ENCODE results near the gene CARMIL3.

CARMIL3 gene

DNA sequence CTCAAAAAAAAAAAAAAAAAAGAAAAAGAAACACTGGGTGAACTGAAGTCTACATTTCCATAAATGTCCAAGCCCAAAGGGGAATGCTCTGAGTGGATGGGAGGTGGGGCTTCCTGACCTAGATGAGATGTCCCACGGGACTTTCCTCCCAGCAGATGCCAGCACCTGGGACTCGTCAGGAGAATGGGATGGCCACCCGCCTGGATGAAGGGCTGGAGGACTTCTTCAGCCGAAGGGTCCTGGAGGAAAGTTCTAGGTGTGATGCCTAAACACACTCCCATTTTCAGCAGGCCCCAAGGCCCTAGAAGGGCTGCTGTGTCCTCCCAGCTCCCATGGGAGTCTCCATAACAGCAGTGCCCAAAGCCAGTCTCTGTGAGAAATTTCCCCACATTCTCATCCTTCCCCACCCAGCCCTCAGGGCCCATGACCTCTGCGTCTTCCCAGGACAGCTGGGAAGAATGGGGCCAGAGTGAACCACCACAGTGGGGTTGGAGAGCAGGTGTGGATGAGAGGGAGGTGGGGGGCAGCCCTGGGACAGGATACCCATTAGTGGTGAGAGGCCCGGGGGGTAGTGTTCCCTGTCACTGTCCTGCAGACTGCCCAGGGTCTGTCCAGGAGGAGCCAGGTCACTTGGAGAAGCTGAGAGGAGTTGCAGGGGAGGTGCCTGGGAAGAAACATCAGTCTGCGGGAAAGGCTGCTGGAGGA lies 12.4 kb downstream of the CARMIL3 start:
- DNase-seq (ENCODE audit: low read depth), result no peak

DNA sequence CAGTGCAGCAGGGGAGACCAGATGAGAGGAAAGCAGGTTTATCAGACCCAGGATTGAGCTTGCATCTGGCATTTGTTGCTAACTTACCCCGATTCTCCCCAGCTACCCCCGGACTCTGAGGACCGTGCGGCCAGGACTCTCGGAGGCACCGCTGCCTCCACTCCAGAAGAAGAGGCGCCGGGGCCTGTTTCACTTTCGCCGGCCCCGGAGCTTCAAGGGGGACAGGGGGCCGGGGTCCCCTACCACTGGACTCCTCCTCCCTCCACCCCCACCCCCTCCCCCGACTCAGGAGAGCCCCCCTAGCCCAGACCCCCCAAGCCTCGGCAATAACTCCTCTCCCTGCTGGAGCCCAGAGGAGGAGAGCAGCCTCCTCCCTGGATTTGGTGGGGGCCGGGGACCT lies 13.0 kb downstream of the CARMIL3 start:
- DNase-seq (ENCODE audit: low read depth), result no peak

DNA sequence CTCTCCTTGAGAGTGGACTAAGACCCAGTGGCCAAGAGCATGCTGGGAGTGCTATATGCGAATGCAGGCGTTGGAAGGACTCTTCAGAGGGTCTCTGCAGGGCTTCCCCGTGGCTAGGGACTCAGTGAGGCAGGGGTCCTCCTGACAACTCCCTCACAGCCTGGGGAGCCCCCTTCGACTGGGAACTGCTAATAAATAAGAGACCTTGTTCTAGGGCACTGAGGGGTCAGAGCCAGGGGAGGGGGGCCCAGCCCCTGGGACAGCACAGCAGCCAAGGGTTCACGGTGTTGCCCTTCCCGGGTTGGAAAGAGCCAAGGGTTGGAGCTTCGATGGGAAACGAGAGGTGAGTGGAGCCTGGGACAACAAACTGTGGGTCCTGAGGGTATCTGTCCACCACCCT lies 13.6 kb downstream of the CARMIL3 start:
- DNase-seq (ENCODE audit: low read depth), result no peak

DNA sequence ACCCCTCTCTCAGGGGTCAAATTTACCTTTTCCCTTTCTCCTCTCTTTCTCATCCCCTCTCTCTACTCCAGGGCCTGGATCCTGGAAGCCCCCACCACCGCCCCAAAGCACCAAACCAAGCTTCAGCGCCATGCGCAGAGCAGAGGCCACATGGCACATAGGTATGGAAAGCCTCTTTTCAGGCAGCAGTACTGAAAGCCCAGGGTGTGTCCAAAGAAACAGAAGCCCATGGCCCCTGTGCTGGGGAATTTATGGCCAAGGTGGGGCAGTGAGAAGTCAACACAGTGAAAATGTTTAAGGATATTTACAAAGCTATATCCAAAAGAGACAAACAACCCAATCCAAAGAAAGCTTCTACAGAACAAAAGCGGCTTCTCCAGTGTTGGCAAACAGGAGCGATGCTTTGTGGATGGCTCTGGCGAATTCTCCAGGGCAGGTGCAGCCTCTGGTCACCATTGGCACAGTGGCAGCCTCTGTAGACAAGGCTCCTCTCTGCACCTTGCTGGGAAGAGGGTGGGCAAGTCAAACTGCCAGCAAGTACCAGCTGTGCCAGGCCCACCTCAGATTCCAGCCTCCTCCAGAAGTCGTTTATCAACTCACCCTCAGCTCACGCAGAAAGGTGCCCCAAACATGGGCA lies 14.8 kb downstream of the CARMIL3 start:
- no peak for DNase-seq (ENCODE audit: low read depth)

DNA sequence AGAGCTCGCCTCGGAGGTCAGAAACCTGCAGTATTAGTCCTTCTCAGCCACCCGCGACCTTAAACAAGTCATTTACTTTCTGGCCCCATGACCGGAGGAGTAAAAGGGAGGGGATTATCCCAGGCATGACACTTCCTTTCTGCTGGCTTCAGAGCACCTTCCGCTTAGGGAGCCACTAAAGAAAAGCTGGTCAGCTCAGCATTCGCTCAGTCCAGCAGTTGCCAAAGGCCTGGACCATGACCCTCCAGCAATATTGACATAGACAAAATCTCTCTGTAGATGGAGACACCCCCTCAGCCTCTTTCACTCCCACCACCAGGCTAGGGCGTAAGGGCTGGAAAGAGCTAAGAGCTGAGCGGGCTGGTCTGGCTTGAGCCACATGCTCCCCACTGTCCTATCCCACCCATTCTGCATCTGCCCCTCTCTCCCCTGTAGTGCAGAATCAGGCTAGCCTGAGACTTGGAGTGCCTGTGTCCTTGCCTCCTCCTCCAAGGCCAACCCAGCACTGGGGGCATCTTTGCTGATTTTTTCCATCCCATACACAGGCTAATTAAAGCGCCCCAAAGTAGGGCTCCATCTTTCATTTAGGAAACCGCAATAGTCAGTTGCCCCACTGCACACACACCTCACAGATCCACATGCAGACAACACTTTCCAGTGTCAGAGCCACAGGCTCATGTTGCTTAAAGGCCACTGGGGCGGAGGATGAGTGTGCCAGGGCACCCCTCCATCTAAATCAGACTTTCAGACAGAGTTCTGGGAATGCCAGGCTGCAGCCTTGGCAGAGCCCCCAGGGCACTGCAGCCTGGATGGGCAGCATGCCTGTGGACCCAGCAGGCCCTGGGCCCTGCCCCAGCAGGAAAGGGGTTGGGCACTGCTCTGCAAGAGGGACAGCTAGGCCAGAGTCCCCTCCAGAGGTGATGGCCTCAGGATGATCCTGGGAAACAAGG lies 15.6 kb downstream of the CARMIL3 start:
- DNase-seq (ENCODE audit: low read depth), result no peak

DNA sequence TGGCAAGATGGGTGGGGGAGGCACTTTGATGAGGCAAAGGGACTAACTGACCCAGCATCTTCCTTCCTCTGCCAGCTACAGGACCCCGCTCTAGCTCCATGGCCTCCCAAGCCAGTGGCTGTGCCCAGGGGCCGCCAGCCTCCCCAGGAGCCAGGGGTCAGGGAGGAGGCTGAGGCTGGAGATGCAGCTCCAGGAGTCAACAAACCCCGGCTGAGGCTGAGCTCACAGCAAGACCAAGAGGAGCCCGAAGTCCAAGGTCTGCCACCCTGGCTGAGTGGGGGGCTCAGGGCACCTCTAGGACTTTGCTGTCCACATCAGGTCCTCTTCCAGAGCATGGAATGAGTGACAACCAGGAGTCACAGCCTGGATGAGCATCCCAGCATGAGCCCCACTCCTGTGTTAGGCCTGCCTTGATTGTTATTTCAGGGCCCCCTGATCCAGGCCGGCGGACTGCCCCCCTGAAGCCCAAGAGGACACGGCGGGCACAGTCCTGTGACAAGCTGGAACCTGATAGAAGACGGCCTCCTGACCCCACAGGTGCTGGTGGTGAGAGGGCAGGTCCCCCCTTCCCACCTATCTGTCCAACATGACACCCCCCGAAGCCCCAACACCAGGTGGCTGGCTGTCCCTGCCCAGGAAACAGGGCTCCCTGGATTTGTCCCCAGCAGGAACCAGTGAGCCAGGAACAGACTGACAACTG lies 17.1 kb downstream of the CARMIL3 start:
- DNase-seq (ENCODE audit: low read depth), result no peak

DNA sequence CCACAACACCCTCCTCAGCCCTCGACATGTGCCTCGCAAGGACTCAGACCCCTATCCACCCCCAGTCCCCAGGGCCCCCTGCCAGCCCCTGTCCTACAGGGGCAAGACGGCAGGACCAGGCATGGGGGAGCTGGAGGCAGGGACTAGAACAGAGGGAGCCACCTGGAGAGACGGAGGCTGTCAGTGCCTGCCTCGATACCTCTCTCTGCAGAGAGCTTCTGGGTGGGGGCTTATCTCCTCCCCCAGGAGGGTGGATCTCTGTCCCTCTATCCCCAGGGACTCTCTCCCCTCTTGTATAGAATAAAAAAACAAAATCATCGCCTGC lies 17.6 kb downstream of the CARMIL3 start:
- DNase-seq (ENCODE audit: low read depth), result no peak

DNA sequence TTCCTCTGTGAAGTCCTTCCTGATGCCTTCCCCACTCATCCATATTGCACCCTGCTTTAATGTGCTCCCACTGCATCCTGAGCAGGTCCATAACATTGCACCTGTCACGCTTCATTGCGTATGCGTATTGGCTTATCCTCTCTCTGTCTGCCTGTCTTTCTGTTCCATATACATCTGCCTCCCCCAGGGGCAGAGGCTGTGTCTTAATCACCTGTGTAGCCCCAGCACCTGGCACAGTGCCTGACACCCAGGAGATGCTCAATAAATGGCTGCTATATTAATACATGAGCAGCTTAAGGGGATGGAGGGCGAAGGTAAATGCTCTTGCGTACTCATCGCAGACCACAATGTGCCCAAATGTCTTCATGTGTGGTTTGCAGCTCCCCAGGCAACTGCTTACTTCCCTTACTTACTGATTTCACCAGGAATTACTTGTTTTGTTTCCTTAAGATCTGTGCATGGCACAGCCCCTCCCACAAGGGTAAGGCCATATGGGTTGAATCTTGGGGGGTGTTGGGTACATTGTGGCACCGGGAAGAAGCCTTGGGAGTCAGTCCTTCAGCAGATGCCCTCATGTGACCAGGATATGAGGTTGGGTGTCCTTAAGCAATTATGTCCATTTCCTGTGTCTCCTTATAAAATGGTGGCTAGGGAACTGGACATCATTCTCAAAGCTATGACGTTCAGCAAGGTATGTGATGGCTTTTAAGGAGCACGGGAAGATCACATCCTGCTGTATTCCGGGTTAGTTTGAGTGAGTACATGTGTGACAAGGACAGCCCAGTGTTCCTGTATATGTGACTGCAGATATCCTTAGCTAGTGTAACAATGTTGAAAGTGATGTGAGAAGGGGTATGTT lies 18.7 kb downstream of the CARMIL3 start:
- DNase-seq (ENCODE audit: low read depth), result no peak

DNA sequence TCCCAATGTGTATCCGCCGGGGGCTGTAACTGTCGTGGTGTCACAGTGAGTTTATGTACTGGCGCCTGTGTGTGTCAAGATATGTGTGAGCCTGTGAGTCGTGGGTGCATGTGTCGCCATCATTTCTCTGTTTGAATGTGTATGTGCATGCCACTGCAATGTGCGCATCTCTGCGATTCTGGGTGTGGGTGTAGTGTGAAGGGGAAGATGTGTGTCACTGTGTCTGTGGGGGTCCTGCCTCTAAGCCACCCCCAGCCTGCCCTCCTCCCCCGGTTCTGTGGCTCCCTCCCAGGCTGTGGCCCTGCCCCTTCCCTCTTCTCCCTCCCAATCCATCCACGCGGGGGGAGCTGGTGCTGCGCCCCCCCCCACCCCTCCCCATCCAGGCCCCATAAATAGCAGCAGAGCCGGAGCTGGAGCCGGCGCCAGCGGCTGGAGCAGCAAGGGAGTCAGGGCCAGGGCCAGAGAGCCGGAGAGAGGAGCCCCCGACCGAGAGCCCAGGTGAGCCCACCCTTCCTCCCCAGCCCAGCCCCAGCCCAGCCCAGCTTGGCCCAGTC lies 19.4 kb downstream of the CARMIL3 start, which contains the start of gene CPNE6:
Gene CPNE6, plus strand, starts transcription at position 419 of the 554 bp plus-strand sequence. CDS start 1,375 bp downstream, outside the sequence.
- no peak for DNase-seq (ENCODE audit: low read depth)

DNA sequence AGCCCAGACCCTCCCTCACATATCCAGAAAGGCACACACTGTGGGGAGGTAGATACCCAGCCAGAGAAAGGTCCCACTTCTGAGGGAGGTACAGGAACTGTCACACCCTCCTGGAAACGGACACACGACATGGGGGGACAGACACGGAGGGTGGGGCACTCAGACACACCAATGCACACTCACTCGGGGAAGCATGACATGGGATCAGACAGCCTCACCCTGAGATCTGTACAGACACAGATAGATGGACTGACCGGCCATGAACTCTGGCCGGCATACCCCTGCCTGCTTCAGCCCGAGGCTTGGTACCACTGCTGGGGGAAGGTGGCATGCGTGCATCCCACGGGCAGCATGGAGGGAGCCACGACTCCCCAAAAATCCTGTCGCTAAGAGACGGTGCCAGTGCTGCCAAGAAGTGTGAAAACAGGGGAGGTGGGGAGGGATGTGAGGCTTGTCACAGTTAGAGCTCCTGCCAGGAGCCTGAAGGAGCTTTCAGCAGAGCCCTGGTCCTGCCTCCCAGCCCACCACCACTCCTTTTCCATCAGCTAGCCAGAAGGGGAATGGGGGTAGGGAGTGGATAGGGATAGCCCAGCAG lies 20.1 kb downstream of the CARMIL3 start:
- DNase-seq (ENCODE audit: low read depth), result no peak

DNA sequence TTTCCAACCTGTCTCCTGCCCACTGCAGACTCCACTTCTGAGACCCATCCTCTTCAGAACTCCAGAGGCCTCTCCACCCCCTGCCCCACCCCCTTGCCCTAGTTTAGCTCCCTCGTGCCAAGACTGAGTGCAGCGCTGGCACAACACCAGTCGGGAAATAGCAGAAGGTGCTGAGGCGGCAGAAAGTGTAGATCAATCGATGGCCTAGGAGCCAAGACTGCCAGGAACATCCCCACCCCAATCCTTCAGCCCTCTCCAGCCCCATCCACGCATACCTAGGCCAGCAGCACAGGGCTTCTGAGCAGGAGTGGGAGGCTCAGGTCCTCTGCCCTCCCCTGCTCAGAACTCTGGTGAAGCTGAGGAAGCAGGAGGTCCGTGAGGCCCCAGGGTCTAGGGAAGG lies 20.6 kb downstream of the CARMIL3 start:
- DNase-seq (ENCODE audit: low read depth), result no peak

DNA sequence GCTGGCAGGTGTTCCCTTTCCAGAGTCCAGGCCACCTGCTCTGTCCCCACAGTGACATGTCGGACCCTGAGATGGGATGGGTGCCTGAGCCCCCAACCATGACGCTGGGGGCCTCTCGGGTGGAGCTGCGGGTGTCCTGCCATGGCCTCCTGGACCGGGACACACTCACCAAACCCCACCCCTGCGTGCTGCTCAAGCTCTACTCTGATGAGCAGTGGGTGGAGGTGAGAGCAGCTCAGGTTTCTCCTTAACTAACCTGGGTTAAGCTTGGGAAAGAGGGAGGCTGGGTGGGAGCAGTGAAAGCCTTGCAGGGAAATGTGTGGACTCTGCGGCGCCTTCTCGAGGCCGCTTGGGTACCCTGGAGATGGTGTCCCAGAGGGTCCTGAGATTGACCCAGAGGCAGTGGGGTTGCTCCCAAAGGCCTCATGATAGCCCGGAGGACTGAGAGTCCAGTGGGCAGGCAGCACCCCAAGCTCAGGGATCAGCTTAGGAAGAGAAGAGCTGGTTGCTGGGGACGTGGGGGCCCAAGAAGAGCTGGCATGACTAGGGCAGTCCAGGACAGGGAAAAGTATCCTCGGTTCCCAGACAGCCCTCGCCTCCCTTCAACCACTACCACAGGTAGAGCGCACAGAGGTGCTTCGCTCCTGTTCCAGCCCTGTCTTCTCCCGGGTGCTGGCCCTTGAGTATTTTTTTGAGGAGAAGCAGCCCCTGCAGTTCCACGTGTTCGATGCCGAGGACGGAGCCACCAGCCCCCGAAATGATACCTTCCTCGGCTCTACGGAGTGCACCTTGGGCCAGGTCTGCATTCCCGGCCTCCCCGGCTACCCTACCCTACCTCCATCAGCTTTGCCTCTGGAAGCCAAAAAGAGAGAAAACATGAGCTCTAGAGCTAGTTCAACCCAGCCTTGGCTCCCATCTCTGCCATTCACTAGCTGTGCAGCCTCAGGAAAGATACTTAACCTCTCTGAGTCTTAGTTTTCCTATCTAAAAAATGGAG lies 21.4 kb downstream of the CARMIL3 start:
- no peak for DNase-seq (ENCODE audit: low read depth)

DNA sequence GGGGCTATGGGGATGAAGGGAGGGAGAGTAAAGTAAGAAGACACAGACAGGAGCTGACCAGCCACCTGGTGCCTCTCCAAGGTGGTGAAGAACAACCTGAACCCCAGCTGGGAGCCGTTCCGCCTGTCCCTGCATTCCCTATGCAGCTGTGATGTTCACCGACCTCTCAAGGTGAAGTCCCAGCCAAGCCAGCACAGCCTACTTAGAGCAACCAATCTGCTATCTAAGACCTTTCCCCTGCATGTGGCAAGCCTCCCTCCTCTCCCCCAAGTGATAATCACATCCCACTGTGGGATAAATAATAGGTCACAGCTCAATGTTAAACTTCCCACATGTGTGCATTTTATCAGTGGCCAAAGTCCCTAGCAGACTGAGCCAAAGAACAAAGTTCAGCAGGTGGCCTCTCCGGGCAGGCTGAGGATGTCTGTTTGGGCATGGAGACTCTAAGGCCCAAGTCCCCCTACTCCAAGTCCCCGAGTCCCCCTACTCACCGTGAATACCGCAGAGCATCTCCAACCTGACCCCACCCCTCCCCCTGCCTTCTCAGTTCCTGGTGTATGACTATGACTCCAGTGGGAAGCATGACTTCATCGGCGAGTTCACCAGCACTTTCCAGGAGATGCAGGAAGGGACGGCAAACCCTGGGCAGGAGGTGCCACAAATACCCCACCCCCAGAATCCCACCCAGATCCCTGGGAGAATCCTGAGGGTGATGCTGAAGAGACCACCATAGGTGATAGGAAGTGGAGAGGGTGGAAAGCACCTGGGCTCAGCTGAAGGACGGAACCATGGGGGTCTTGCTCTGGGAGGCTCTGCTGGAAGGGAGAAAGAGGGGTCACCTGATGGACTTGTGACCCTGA lies 23.0 kb downstream of the CARMIL3 start:
- DNase-seq (ENCODE audit: low read depth), result no peak

DNA sequence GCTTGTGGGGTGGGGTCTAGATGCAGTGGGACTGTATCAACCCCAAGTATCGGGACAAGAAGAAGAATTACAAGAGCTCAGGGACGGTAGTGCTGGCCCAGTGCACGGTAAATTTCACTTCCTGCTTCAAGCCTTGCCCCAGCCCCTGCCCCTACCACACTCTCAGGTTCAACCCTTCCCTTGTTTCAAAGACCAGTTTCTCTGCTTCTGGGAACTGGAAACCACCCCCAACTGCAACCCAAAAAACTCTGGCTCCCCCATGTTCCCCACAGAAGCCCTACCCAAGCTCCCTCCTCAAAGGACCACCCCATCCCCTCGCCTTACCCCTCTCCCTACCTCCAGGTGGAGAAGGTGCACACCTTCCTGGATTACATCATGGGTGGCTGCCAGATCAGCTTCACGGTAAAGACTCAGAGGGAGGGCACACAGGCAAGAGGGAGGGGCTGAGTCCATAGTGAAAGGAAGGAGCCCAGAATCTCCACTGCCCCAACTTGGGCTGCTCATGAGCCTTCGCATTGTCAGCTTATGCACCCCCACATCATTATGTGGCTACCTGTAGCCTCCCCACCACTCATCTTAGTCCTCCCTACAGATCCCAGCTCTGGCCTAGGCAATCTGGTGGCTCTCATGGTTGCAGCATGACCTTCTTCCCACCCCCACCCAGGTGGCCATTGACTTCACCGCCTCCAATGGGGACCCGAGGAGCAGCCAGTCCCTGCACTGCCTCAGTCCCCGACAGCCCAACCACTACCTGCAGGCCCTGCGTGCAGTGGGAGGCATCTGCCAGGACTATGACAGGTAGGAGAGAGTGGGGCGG lies 23.9 kb downstream of the CARMIL3 start:
- no peak for DNase-seq (ENCODE audit: low read depth)

DNA sequence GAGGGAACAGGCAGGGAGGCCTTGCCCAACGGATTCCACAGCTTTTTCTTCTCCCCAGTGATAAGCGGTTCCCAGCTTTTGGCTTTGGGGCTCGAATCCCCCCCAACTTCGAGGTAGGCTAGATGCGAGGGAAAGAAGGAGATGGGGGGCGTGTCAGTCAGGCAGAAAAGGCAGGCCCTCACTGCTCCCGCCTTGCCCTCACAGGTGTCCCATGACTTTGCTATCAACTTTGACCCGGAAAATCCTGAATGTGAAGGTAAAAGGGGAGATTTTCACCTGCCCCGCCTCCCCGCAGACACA lies 24.4 kb downstream of the CARMIL3 start:
- DNase-seq (ENCODE audit: low read depth), result no peak

DNA sequence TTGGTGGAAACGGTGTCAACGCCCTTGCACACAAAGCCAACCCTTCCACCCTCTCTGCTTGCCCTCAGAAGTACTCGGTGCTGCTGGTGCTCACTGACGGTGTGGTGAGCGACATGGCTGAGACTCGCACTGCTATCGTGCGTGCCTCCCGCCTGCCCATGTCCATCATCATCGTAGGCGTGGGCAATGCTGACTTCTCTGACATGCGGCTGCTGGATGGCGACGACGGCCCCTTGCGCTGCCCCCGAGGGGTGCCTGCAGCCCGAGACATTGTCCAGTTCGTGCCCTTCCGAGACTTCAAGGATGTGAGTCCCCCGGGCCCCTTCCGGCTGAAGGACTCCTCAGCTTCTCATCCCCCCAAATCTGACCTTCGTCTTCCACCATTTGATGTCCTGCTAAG lies 25.3 kb downstream of the CARMIL3 start:
- DNase-seq (ENCODE audit: low read depth), result no peak

DNA sequence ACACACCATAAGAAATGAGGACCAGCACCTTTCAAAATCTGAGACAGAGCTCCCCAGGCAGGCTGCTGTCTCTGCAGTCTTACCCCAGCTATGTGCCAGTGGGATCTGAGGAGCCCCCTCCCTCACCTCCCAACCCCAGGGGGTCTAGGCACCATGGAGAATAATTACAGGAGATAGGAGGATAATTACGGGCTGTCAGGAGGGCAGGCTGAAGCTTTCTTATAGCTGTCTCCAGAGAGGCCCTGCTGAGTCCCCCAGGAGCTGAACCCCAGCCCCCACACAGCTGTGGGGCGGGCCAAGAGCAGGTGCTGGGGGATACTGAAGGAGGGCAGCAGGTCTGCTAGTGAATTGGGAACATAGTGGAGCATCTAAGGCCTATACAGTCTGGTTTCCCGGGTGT lies 26.3 kb downstream of the CARMIL3 start:
- DNase-seq (ENCODE audit: low read depth), result no peak

All from activated T-helper 1 cell treated with Interleukin-2 at 50 U/mL for 16 hours (primary cell).